NCI-H2196 treated with DMSO at 0.1 percent for 48 hours (cell line): ENCODE measurements around the gene ZYX.
A peak's percentile ranks its signal among the peaks of the same experiment; 100 is the strongest.

Experiments used
- DNase-seq: peaks from one replicate; lab custom pipeline; 2025; ENCODE audit not compliant: unreplicated experiment; lab: John Stamatoyannopoulos, UW

Gene ZYX

GRCh38 chr7:143362131-143363015 is 18.8 kb upstream of the ZYX start, which contains the start of gene FAM131B:
TSS of gene FAM131B (minus strand) at chr7:143362713. CDS start at chr7:143362603, 110 bp downstream.
- no peak for DNase-seq

GRCh38 chr7:143363016-143363937 is 17.9 kb upstream of the ZYX start:
- no peak for DNase-seq

GRCh38 chr7:143367972-143368371 is 13.2 kb upstream of the ZYX start:
- DNase-seq = peak; percentile 61

GRCh38 chr7:143368387-143368786 is 12.8 kb upstream of the ZYX start:
- no peak for DNase-seq

GRCh38 chr7:143369678-143370651 is 11.2 kb upstream of the ZYX start:
- DNase-seq = no peak

- peak; percentile 75 for DNase-seq
These were observed 9.1 kb upstream of the ZYX start for GRCh38 chr7:143372070-143372469.

- DNase-seq = no peak
These were observed 7.8 kb upstream of the ZYX start for GRCh38 chr7:143373255-143373794.

- DNase-seq = no peak
These were observed 6.6 kb upstream of the ZYX start for GRCh38 chr7:143374561-143374960.

- no peak for DNase-seq
These were observed 5.7 kb upstream of the ZYX start for GRCh38 chr7:143375298-143376034.

GRCh38 chr7:143376396-143376795 is 4.7 kb upstream of the ZYX start:
- no peak for DNase-seq

- DNase-seq = no peak
These were observed 1.4 kb upstream of the ZYX start for GRCh38 chr7:143379611-143380259.

- DNase-seq = peak; percentile 37
These were observed 892 bp upstream of the ZYX start for GRCh38 chr7:143380260-143380645.

GRCh38 chr7:143381427-143382125 is 431 bp downstream of the ZYX start:
- DNase-seq = no peak

GRCh38 chr7:143382126-143382790 is 1.1 kb downstream of the ZYX start:
- DNase-seq = no peak

- no peak for DNase-seq
These were observed 1.9 kb downstream of the ZYX start for GRCh38 chr7:143382791-143383641.

- no peak for DNase-seq
These were observed 2.5 kb downstream of the ZYX start for GRCh38 chr7:143383642-143383957.

- no peak for DNase-seq
These were observed 3.0 kb downstream of the ZYX start for GRCh38 chr7:143384148-143384547.
